NCI-H82 treated with DMSO at 0.1 percent for 48 hours (cell line): Measurements from ENCODE around the gene FAM174C.

Experiments
- DNase-seq: peaks from one replicate; lab custom pipeline; 2025; ENCODE audit not compliant: unreplicated experiment; lab: John Stamatoyannopoulos, UW

Gene FAM174C

GRCh38 chr19:1272423-1273262, 2.7 kb upstream of the FAM174C start:
- DNase-seq, result no peak

GRCh38 chr19:1273263-1274041, 1.9 kb upstream of the FAM174C start:
- no peak for DNase-seq

GRCh38 chr19:1274081-1274851, 1.1 kb upstream of the FAM174C start:
- no peak for DNase-seq

GRCh38 chr19:1274852-1275259, 474 bp upstream of the FAM174C start:
- DNase-seq, result no peak

GRCh38 chr19:1275976-1276627, 772 bp downstream of the FAM174C start:
- no peak for DNase-seq

GRCh38 chr19:1276628-1277022, 1.3 kb downstream of the FAM174C start:
- DNase-seq, result no peak

- no peak for DNase-seq
These were observed 1.7 kb downstream of the FAM174C start for GRCh38 chr19:1277061-1277460.

GRCh38 chr19:1278074-1278473, 2.7 kb downstream of the FAM174C start:
- no peak for DNase-seq

GRCh38 chr19:1278713-1279660, 3.7 kb downstream of the FAM174C start:
- no peak for DNase-seq

GRCh38 chr19:1279782-1280341, 4.5 kb downstream of the FAM174C start:
- DNase-seq, result no peak

- no peak for DNase-seq
These were observed 5.6 kb downstream of the FAM174C start for GRCh38 chr19:1280636-1281568.

- DNase-seq, result no peak
These were observed 6.4 kb downstream of the FAM174C start for GRCh38 chr19:1281569-1282287.

- no peak for DNase-seq
These were observed 7.4 kb downstream of the FAM174C start for GRCh38 chr19:1282588-1283206.

- no peak for DNase-seq
These were observed 8.0 kb downstream of the FAM174C start for GRCh38 chr19:1283207-1283916.

- DNase-seq, result no peak
These were observed 8.6 kb downstream of the FAM174C start for GRCh38 chr19:1283917-1284292.

GRCh38 chr19:1284293-1284978, 9.1 kb downstream of the FAM174C start:
- no peak for DNase-seq
